Fibroblast of villous mesenchyme (primary cell): Measurements from ENCODE around the gene SIPA1L3. TPM values are rescaled to one million over a fixed set of nuclear protein-coding genes. Genes with fewer than 3 reads are reported as not detected.

ENCODE experiments used
- DNase-seq: peaks from one replicate; pipeline ENCODE4 v3.0.0-alpha.2; 2010; ENCODE audit warnings: low read depth
- H3K4me3 ChIP-seq: 2 replicates; pipeline ENCODE4 v1.5.1; 2011; ENCODE audit warnings: low read depth, mild to moderate bottlenecking, low read length
- total RNA-seq: library from RNA; depleted of rRNA; stranded (reverse); fragments of >200 nt; gene quantifications from 2 replicates; pipeline ENCODE4 v1.2.3, GENCODE V29; 2012
- TF ChIP-seq, protein P1 (sequence below): IDR thresholded peaks from 2 replicates; pipeline ENCODE4 v1.5.1; 2012; ENCODE audit warnings: low read depth, mild to moderate bottlenecking, low read length; ENCODE audit not compliant: insufficient read depth

The SIPA1L3 gene
- total RNA-seq, 1 donor = 19.0 TPM

- no peak for DNase-seq
- TF ChIP-seq, protein P1, sequence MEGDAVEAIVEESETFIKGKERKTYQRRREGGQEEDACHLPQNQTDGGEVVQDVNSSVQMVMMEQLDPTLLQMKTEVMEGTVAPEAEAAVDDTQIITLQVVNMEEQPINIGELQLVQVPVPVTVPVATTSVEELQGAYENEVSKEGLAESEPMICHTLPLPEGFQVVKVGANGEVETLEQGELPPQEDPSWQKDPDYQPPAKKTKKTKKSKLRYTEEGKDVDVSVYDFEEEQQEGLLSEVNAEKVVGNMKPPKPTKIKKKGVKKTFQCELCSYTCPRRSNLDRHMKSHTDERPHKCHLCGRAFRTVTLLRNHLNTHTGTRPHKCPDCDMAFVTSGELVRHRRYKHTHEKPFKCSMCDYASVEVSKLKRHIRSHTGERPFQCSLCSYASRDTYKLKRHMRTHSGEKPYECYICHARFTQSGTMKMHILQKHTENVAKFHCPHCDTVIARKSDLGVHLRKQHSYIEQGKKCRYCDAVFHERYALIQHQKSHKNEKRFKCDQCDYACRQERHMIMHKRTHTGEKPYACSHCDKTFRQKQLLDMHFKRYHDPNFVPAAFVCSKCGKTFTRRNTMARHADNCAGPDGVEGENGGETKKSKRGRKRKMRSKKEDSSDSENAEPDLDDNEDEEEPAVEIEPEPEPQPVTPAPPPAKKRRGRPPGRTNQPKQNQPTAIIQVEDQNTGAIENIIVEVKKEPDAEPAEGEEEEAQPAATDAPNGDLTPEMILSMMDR = no peak
These were observed 29.2 kb downstream of the SIPA1L3 start for GRCh38 chr19:37936166-37936565.

GRCh38 chr19:37936886-37937285 lies 29.9 kb downstream of the SIPA1L3 start:
- TF ChIP-seq, protein P1 = no peak
- no peak overlapping the region for H3K4me3 ChIP-seq
- DNase-seq = no peak

More at GRCh38 chr19:37936166-37936565, 29.2 kb downstream of the SIPA1L3 start:
- no peak overlapping the region for H3K4me3 ChIP-seq

DNA sequence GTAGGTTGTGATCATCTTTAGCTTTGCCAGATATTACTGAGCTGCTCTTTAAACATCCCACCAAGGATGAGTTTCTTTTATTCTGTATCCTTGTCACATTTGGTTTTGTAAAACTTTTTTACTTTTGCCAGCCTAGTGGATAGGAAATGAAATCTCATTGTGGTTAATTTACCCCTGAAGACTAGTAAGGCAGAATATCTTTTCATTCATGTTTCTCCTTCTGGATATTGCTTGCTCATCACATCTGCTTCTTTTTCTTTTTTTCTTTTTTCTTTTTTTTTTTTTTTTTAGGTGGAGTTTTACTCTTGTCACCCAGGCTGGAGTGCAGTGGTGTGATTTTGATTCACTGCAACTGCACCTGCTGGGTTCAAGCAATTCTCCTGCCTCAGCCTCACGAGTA lies 31.3 kb downstream of the SIPA1L3 start:
- TF ChIP-seq, protein P1 = no peak
- no peak for DNase-seq
- no peak overlapping the region for H3K4me3 ChIP-seq

- TF ChIP-seq, protein P1 = no peak
- DNase-seq = no peak
- H3K4me3 ChIP-seq = no peak overlapping the region
These were observed 34.9 kb downstream of the SIPA1L3 start for GRCh38 chr19:37941782-37942515.

- H3K4me3 ChIP-seq = no peak overlapping the region
- TF ChIP-seq, protein P1 = no peak
- no peak for DNase-seq
These were observed 35.5 kb downstream of the SIPA1L3 start for GRCh38 chr19:37942516-37942902.

- TF ChIP-seq, protein P1 = no peak
- H3K4me3 ChIP-seq = no peak overlapping the region
- no peak for DNase-seq
These were observed 36.5 kb downstream of the SIPA1L3 start for GRCh38 chr19:37943480-37943879.

DNA sequence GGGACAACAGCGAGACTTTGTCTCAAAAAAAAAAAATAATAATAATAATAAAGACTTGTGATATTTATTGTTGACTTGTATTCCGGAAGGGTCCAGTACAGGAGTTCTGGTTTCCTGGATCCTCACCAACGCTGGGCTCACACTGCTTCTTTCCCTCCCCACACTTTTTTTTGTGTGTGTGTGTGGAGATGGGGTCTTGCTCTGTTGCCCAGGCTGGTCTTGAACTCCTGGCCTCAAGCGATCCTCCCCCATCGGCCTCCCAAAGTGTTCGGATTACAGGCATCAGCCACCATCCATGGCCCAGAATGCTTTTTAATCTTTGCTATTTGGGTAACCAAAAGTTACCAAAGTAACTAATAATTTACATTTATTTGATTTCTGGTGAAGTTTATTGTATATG lies 39.1 kb downstream of the SIPA1L3 start:
- no peak for DNase-seq
- TF ChIP-seq, protein P1 = no peak

More for the DNA sequence above, 39.1 kb downstream of the SIPA1L3 start:
- no peak overlapping the region for H3K4me3 ChIP-seq
